GM11168 (cell line): ENCODE data around the gene ADGRG1.
"Not testable (repeated sequence)": the region's sequence is repeated elsewhere in the genome, so short reads cannot be mapped to it uniquely, and the experiment has no call there.

Experiments used
- in situ Hi-C: fragments of 300-500 bp; cut with MboI; formaldehyde crosslinking; loops from one replicate; pipeline ENCODE4 v1.12.0; 2022; ENCODE audit warnings: low sequenced_read_pairs; ENCODE audit not compliant: unreplicated experiment

Gene ADGRG1

GRCh38 chr16:57628008-57628781, at the start of gene ADGRG1:
TSS of gene ADGRG1 (plus strand) at chr16:57628630. CDS start at chr16:57650288, 21,658 bp downstream.
- in situ Hi-C loops: no loop called here

DNA sequence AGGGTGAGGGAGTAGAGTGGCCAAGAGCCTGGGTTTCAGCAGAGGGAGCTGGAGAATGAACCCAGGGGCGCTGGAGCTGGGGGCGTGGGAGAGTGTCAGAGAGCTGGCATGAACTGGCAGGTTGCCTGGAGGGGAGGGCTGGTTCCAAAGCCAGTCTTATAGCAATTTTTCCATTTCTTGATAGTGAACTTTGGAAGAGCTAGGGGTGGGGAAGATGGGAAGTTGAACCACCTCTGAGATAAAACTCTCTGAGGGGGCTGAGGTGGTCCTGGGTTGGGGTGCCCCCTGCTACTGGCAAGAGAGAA, 49.1 kb upstream of the ADGRG1 start:
- in situ Hi-C loops: no loop called here

DNA sequence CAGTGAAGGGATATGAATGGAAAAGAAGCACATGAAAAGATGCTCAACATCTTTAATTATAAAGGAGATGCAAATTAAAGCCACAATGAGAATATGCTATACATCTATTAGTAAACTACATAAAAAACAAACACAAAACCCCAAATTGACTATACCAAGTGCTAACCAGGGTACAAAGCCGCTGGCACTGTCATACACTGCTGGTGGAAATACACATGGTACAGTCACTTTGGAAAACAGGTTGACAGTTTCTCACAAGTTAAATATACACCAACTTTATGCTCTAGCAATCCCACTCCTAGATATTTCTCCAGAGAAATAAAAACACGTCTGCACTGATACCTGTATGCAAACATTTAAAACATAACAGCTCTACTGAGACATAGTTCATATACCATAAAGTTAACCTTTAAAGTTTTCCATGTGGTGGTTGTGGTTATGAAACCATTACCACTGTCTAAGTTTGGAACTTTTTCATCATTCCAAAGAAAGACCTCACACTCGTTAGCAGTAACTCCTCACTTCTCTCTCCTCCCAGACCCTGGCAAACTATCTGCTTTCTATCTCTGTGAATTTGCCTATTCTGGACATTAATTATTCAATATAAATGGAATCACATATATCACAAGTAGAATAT, 43.3 kb upstream of the ADGRG1 start:
- in situ Hi-C loops: loop anchor here (10.0 kb wide), 1 partner anchor 60 kb away; no protein-coding TSS in a partner anchor

GRCh38 chr16:57588831-57589230, 39.6 kb upstream of the ADGRG1 start:
- in situ Hi-C loops: loop anchor here (10.0 kb wide), 1 partner anchor 56 kb away; no protein-coding TSS in a partner anchor

GRCh38 chr16:57589374-57589773, 39.1 kb upstream of the ADGRG1 start:
- in situ Hi-C loops: loop anchor here (10.0 kb wide), 1 partner anchor 55 kb away; no protein-coding TSS in a partner anchor

GRCh38 chr16:57590654-57591085, 37.8 kb upstream of the ADGRG1 start:
- in situ Hi-C loops: no loop called here

- in situ Hi-C loops: no loop called here
These were observed 37.2 kb upstream of the ADGRG1 start for GRCh38 chr16:57591086-57591869.

GRCh38 chr16:57591870-57592485, 36.5 kb upstream of the ADGRG1 start:
- in situ Hi-C loops: no loop called here

- in situ Hi-C loops: no loop called here
These were observed 35.8 kb upstream of the ADGRG1 start for GRCh38 chr16:57592591-57593003.

DNA sequence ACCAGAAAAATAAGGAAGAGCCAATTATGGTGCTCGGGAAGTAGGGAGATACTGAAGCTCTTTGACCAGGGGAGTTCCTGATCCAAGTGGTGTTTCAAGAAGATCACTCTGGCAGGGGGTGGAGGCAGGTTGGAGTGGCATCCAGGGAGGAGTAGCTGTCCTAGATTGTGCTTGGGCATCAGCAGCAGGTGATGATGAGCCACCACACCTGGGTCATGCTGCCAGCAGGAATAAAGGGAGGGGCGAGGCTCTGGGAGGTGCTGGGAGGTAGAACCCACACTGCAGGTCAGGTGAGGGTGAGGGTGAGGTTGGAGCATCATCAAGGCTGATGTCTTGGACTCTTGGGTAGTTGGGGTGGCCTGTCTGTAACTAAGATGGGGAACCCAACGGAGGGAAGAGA, 35.4 kb upstream of the ADGRG1 start:
- in situ Hi-C loops: no loop called here

- in situ Hi-C loops: no loop called here
These were observed 34.4 kb upstream of the ADGRG1 start for GRCh38 chr16:57593990-57594389.

GRCh38 chr16:57594531-57595031, 33.8 kb upstream of the ADGRG1 start:
- in situ Hi-C loops: no loop called here

DNA sequence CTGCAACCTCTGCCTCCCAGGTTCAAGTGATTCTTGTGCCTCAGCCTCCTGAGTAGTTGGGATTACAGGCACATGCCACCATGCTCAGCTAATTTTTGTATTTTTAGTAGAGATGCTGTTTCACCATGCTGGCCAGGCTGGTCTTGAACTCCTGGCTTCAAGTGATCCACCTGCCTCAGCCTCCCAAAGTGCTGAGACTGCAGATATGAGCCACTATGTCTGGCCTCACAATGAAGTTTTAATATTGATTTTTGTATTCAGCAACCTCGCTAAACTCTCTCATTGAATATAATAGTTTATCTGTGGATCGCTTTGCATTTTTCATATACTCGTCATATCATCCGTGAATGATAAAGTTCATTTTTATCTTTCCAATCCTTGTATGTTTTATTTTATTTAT, 32.2 kb upstream of the ADGRG1 start:
- in situ Hi-C loops: not testable (repeated sequence)

DNA sequence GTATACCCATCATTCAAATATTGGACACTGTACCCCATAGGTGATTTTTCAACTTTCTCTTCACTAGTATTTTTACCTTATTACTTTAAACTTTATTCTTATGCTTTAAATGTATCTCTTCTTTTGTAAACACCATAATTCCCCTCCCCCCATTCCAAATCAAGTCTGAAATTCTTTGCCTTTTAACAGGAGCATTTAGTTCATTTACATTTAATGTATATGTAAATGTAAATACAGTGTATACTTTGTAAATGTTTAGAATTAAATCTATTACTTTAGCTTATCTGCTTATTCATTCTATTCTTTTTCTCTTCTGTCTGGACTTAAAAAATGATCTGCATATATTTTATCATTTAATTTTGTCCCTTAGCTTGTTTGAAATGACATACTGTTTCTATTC, 30.0 kb upstream of the ADGRG1 start:
- in situ Hi-C loops: no loop called here

GRCh38 chr16:57600048-57600835, 28.2 kb upstream of the ADGRG1 start:
- in situ Hi-C loops: loop anchor here (5.0 kb wide), 1 partner anchor 52 kb away; no protein-coding TSS in a partner anchor

DNA sequence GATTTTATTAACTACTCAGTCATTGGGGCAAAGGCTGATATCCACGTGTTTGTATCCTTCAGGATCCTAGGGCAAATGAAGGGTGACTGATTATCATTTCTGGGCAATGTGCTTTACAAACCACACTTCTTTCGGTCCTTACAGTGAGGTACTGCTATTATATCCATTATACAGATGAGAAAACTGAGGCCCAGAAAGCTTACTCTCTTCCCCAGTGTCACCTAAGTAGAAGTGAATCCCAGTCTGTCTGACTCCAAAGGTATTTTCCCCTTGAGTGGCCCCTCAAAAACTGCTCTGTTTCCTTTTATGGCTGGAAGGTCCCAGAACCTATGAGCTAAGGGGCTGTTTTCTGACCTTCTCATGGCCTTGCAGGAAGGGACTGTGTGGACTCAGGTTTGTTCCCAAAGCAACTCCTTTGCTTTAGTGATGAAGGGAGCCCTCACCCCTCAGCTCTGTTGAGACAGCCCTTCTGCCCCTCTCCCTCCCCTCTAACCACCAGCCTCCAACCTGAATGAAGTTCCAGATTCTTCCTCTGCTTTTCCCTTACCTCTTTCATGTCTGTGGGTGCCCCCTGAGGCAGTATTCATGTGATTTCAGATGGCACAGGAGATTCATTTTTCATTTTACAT, 27.4 kb upstream of the ADGRG1 start:
- in situ Hi-C loops: loop anchor here (5.0 kb wide), 1 partner anchor 51 kb away; no protein-coding TSS in a partner anchor

- in situ Hi-C loops: loop anchor here (5.0 kb wide), 1 partner anchor 50 kb away; no protein-coding TSS in a partner anchor
These were observed 26.5 kb upstream of the ADGRG1 start for GRCh38 chr16:57601801-57602478.
